ENCODE results near the gene KLF3. TPM values are rescaled to one million over a fixed set of nuclear protein-coding genes. Genes with fewer than 3 reads are reported as not detected.

The KLF3 gene
- total and polyA plus RNA-seq, 9 of the 15 experiments (the other 6 are each of a cell fraction or from before 2014, with no cell fraction given), result 9.9 to 47.2 (median 18.1) TPM

DNA sequence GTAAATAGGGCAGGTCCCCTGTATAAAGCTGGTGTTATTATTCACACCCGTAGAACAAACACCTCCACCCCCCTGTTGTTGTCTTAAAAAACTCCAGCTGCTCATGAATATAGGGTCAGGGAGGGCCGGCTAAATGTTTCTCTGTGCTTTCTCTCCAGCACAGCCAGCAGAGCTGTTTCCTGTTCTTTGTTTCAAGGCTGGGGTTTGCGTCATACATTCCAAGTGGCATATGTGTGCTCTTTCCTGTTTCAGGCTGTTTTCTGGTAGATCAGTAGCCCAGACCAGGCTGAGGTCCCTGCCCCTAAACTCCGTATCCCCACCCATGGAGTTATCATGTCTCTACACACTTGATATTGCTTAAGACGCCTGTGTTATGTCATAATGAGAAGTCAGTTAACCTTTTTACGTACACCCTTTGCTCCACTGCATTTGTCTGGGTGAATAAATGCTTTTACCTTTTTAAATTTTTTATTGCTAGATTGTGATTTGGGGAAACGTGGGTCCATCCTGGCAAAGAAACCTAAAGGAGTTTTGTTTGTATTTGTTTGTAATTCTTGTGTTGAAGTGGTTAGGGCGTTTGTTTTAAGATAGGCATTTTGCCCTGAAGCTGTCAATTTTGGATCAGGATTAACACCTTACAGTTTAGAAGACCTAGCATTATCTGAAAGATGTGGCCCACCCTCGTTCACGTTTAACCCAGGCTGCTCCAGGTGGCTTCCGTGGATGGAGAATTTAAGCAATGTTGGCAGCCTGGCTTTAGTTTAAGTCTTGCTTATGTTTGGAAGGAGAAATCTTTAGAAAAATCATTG is 3.3 kb downstream of the KLF3 start (continued):
- no peak for TF ChIP-seq THRAP3 (IDR thresholded peaks at IDR 0.05; ENCODE audit: borderline replicate concordance)
- no peak for TF ChIP-seq NR4A1 (CRISPR knock-in tag; IDR thresholded peaks at IDR 0.05)
- TF ChIP-seq NR4A1 (tag; IDR thresholded peaks at IDR 0.05), result no peak
- TF ChIP-seq SRF (CRISPR knock-in tag; IDR thresholded peaks at IDR 0.05), result no peak; a peak in 1 of 4 replicates
- TF ChIP-seq, protein P1, sequence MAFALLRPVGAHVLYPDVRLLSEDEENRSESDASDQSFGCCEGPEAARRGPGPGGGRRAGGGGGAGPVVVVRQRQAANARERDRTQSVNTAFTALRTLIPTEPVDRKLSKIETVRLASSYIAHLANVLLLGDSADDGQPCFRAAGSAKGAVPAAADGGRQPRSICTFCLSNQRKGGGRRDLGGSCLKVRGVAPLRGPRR (CRISPR knock-in tag; IDR thresholded peaks at IDR 0.05), result no peak
- no peak for TF ChIP-seq CAMTA2 (CRISPR knock-in tag; conservative IDR thresholded peaks at IDR 0.05)
- TF ChIP-seq, protein P2, sequence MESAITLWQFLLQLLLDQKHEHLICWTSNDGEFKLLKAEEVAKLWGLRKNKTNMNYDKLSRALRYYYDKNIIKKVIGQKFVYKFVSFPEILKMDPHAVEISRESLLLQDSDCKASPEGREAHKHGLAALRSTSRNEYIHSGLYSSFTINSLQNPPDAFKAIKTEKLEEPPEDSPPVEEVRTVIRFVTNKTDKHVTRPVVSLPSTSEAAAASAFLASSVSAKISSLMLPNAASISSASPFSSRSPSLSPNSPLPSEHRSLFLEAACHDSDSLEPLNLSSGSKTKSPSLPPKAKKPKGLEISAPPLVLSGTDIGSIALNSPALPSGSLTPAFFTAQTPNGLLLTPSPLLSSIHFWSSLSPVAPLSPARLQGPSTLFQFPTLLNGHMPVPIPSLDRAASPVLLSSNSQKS (CRISPR knock-in tag; IDR thresholded peaks at IDR 0.05), result no peak
- TF ChIP-seq, protein P3, sequence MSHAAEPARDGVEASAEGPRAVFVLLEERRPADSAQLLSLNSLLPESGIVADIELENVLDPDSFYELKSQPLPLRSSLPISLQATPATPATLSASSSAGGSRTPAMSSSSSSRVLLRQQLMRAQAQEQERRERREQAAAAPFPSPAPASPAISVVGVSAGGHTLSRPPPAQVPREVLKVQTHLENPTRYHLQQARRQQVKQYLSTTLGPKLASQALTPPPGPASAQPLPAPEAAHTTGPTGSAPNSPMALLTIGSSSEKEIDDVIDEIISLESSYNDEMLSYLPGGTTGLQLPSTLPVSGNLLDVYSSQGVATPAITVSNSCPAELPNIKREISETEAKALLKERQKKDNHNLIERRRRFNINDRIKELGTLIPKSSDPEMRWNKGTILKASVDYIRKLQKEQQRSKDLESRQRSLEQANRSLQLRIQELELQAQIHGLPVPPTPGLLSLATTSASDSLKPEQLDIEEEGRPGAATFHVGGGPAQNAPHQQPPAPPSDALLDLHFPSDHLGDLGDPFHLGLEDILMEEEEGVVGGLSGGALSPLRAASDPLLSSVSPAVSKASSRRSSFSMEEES (CRISPR knock-in tag; IDR thresholded peaks at IDR 0.05), result no peak
- peak; percentile 77; the same call in 1 of the 2 replicates for TF ChIP-seq CTBP1 (IDR thresholded peaks at IDR 0.05; ENCODE audit: borderline replicate concordance)
- peak; percentile 89 to 90 for TF ChIP-seq TRIM24 (IDR thresholded peaks at IDR 0.05)
- TF ChIP-seq MCM3 (IDR thresholded peaks at IDR 0.05), result no peak
- no peak for TF ChIP-seq ZNF165 (CRISPR knock-in tag; IDR thresholded peaks at IDR 0.05; ENCODE audit: borderline replicate concordance)
- no peak for TF ChIP-seq ATF1 (CRISPR knock-in tag; IDR thresholded peaks at IDR 0.05)
- peak; percentile 96 for TF ChIP-seq ATF1 (tag; IDR thresholded peaks at IDR 0.05)
- TF ChIP-seq ZNF785 (CRISPR knock-in tag; IDR thresholded peaks at IDR 0.05), result no peak
- TF ChIP-seq, protein P4, sequence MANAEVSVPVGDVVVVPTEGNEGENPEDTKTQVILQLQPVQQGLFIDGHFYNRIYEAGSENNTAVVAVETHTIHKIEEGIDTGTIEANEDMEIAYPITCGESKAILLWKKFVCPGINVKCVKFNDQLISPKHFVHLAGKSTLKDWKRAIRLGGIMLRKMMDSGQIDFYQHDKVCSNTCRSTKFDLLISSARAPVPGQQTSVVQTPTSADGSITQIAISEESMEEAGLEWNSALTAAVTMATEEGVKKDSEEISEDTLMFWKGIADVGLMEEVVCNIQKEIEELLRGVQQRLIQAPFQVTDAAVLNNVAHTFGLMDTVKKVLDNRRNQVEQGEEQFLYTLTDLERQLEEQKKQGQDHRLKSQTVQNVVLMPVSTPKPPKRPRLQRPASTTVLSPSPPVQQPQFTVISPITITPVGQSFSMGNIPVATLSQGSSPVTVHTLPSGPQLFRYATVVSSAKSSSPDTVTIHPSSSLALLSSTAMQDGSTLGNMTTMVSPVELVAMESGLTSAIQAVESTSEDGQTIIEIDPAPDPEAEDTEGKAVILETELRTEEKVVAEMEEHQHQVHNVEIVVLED (CRISPR knock-in tag; IDR thresholded peaks at IDR 0.05), result no peak
- no peak for TF ChIP-seq ZNF212 (CRISPR knock-in tag; IDR thresholded peaks at IDR 0.05)
- TF ChIP-seq ZNF224 (CRISPR knock-in tag; IDR thresholded peaks at IDR 0.05), result no peak
- TF ChIP-seq, protein P5, sequence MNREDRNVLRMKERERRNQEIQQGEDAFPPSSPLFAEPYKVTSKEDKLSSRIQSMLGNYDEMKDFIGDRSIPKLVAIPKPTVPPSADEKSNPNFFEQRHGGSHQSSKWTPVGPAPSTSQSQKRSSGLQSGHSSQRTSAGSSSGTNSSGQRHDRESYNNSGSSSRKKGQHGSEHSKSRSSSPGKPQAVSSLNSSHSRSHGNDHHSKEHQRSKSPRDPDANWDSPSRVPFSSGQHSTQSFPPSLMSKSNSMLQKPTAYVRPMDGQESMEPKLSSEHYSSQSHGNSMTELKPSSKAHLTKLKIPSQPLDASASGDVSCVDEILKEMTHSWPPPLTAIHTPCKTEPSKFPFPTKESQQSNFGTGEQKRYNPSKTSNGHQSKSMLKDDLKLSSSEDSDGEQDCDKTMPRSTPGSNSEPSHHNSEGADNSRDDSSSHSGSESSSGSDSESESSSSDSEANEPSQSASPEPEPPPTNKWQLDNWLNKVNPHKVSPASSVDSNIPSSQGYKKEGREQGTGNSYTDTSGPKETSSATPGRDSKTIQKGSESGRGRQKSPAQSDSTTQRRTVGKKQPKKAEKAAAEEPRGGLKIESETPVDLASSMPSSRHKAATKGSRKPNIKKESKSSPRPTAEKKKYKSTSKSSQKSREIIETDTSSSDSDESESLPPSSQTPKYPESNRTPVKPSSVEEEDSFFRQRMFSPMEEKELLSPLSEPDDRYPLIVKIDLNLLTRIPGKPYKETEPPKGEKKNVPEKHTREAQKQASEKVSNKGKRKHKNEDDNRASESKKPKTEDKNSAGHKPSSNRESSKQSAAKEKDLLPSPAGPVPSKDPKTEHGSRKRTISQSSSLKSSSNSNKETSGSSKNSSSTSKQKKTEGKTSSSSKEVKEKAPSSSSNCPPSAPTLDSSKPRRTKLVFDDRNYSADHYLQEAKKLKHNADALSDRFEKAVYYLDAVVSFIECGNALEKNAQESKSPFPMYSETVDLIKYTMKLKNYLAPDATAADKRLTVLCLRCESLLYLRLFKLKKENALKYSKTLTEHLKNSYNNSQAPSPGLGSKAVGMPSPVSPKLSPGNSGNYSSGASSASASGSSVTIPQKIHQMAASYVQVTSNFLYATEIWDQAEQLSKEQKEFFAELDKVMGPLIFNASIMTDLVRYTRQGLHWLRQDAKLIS (CRISPR knock-in tag; IDR thresholded peaks at IDR 0.05), result peak; percentile 69

Measured in K562 (cell line).